Heart right ventricle (tissue), 16 donors: ENCODE measurements around the gene KSR2. TPM values are rescaled to one million over a fixed set of nuclear protein-coding genes. Genes with fewer than 3 reads are reported as not detected.
"Not testable (repeated sequence)": the region's sequence is repeated elsewhere in the genome, so short reads cannot be mapped to it uniquely, and the experiment has no call there.

Experiments
- ATAC-seq, 8 donors: fragments of 200-7000 bp; cut with Tn5 transposase; one replicate each; pipeline ENCODE4 v1.9.1; 2020; ENCODE audit warnings: mild to moderate bottlenecking in 8 of 8, moderate library complexity in 8 of 8, moderate number of reproducible peaks in 1 of 8
- DNase-seq, 2 donors: peaks; one replicate each; pipeline ENCODE4 v3.0.0-alpha.2; 2020
- H3K27ac ChIP-seq, 10 donors: fragments of 200-600 bp; sonication (generic) in 2 of 10; one replicate each; pipeline versions ENCODE4 v1.5.0 to v1.8.0; 2020 to 2022; ENCODE audit warnings: mild to moderate bottlenecking in 3 of 10
- H3K27me3 ChIP-seq, 7 donors: fragments of 200-600 bp; one replicate each; pipeline ENCODE4 v1.8.0; 2021 to 2022; ENCODE audit warnings: mild to moderate bottlenecking in 2 of 7
- H3K36me3 ChIP-seq, 9 donors: fragments of 200-600 bp; sonication (generic) in 1 of 9; one replicate each; pipeline versions ENCODE4 v1.5.0 to v1.8.0; 2020 to 2022; ENCODE audit warnings: mild to moderate bottlenecking in 2 of 9
- H3K4me1 ChIP-seq, 9 donors: fragments of 200-600 bp; sonication (generic) in 1 of 9; one replicate each; pipeline versions ENCODE4 v1.5.0 to v1.8.0; 2020 to 2022; ENCODE audit warnings: mild to moderate bottlenecking in 4 of 9
- H3K4me3 ChIP-seq, 10 donors: fragments of 200-600 bp; sonication (generic) in 2 of 10; one replicate each; pipeline versions ENCODE4 v1.5.0 to v1.8.0; 2020 to 2022; ENCODE audit warnings: mild to moderate bottlenecking in 7 of 10, moderate library complexity in 2 of 10
- H3K9me3 ChIP-seq, 11 donors: fragments of 200-600 bp in 10 of 11; sonication (generic) in 2 of 11; one replicate each; pipeline versions ENCODE4 v1.5.0 to v1.8.0; 2013 to 2022; ENCODE audit warnings: mild to moderate bottlenecking in 2 of 11, control low read depth in 1 of 11, moderate library complexity in 1 of 11
- CTCF ChIP-seq, 9 donors: fragments of 200-600 bp; sonication (generic) in 2 of 9; IDR thresholded peaks; one replicate each; pipeline versions ENCODE4 v1.5.0 to v1.8.0; 2021 to 2022; ENCODE audit warnings: antibody characterized with exemption in 9 of 9, mild to moderate bottlenecking in 5 of 9, moderate library complexity in 1 of 9
- WGBS, 2 donors: extraction: QIAGEN DNeasy Blood & Tissue Kit; methylation state at CpG; one replicate each; pipeline ENCODE4 v1.1.7; 2013; ENCODE audit warnings: inconsistent platforms in 1 of 2; 5-methylcytosine and 5-hydroxymethylcytosine counted together
- intact Hi-C, 10 donors: fragments of 100-400 bp; cut with DNase I; formaldehyde crosslinking; loops; one replicate each; pipeline versions ENCODE4 v1.11.1 to v1.14.2; 2022
- polyA plus RNA-seq, 2 donors: library from polyadenylated mRNA; stranded (reverse); fragments of 200-250 nt; gene quantifications; one replicate each; pipeline ENCODE4 v1.2.3, GENCODE V29; 2013
- total RNA-seq, 10 donors: library from RNA; stranded (reverse); fragmentation: NEBNext Ultra II Directional in 3 of 10; extraction: Animal tissue kit (Norgen Biotek cat#: 25700) in 3 of 10; gene quantifications; one replicate each; pipeline versions ENCODE4 v1.2.1 to v1.2.4, GENCODE V29; 2021 to 2023
- donor health status: Arrhythmogenic right ventricular cardiomyopathy.
- donor health status: ischemic (EF 13 %, LVEDD 7.1; RV severe dilation, severe dysfunction).
- donor health status: healthy with polysubstance abuse.
- donor health status: DM: no; HTN: yes; CAD: no.
- donor health status: DM: no; HTN: no; CAD: no.
- donor health status: ischemic (EF 25% LVEDD 6.9; RV normal size, moderate dysfunction).
- donor health status: ischemic (EF 25% LVEDD 5.7; RV mildly dilated, moderate dysfunction).
- donor health status: healthy.
- donor health status: DM: yes; HTN: yes; CAD: no.
- donor health status: Ischemic cardiomyopathy.
- donor health status: ischemic (EF 35%, LVEDD 5.7; RV mildly dilated, moderate dysfunction).
- donor health status: nonischemic (EF 11% LVEDD 7.7; RV severe dilation, severe dysfunction).
- donor health status: DM: yes; HTN: yes; CAD: no.
- donor health status: PGD.
- donor health status: ischemic (EF 29% LVEDD 5.4; RV normal size, mild dysfunction).
- donor health status: nonischemic (EF 23%, LVEDD 6.1; RV moderate dilation, normal function).

Gene KSR2
- total and polyA plus RNA-seq, 12 donors = 0.02 TPM; not detected in 9

- Histone ChIP-seq H3K36me3 (no peaks in the 10 kb centered on the region), H3K4me1 (no peaks in the 10 kb centered on the region), H3K4me3 (no peak overlapping the region), H3K27me3 (peaks cover 0 to 37% (median 21%) of the 10 kb centered on the region in 7 donors), H3K9me3 (no peaks in the 10 kb centered on the region), H3K27ac (no peak overlapping the region)
- intact Hi-C loops = no loop called here
- ATAC-seq = no peak
- no peak for DNase-seq
- no peak for TF ChIP-seq CTCF (IDR thresholded peaks at IDR 0.05)
- 61 to 64% methylated on average over 4 of the region's 4 CpGs for WGBS, 2 donors
These were observed 324.8 kb downstream of the KSR2 start for GRCh38 chr12:117643971-117644370.

DNA sequence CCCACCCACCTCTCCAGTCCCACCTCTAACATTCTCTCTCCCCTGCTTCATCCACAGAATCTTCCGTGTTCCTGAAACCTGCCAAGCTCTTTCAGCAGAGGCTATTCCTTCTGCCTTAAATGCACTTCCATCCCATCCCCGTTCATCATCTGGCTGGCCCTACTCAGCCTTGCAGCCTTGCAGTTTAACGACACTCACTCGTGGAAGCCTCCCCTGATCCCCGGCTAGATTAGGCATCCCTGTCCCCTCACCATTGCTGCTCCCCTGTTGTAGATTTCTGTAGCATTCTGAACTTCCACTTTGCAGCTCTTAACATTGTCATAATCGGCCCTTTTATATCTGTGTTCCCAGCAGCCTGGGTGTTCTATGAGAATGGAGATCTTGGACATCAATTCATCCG lies 326.9 kb downstream of the KSR2 start:
- no peaks in the 10 kb centered on the region for H3K4me1 ChIP-seq
- 67 to 72% methylated on average over 7 of the region's 7 CpGs for WGBS, 2 donors
- peaks cover 0 to 13% (median 5%) of the 10 kb centered on the region in 11 donors for H3K9me3 ChIP-seq
- TF ChIP-seq CTCF (IDR thresholded peaks at IDR 0.05) = no peak
- no peak overlapping the region for H3K4me3 ChIP-seq
- no peaks in the 10 kb centered on the region for H3K36me3 ChIP-seq
- H3K27me3 ChIP-seq = peaks cover 0 to 37% (median 21%) of the 10 kb centered on the region in 7 donors
- ATAC-seq (no peak), DNase-seq (no peak)
- intact Hi-C loops = no loop called here
- H3K27ac ChIP-seq = no peak overlapping the region

GRCh38 chr12:117640511-117640910 lies 328.3 kb downstream of the KSR2 start:
- no peak overlapping the region for H3K4me3 ChIP-seq
- H3K9me3 ChIP-seq = peaks cover 0 to 22% (median 5%) of the 10 kb centered on the region in 11 donors
- no peak overlapping the region for H3K27ac ChIP-seq
- DNase-seq = no peak
- H3K27me3 ChIP-seq = peaks cover 0 to 36% (median 12%) of the 10 kb centered on the region in 7 donors
- H3K4me1 ChIP-seq = no peaks in the 10 kb centered on the region
- H3K36me3 ChIP-seq = no peaks in the 10 kb centered on the region
- ATAC-seq = no peak
- TF ChIP-seq CTCF (IDR thresholded peaks at IDR 0.05) = no peak
- WGBS, 2 donors = 73 to 76% methylated on average over 6 of the region's 6 CpGs
- intact Hi-C loops = no loop called here

DNA sequence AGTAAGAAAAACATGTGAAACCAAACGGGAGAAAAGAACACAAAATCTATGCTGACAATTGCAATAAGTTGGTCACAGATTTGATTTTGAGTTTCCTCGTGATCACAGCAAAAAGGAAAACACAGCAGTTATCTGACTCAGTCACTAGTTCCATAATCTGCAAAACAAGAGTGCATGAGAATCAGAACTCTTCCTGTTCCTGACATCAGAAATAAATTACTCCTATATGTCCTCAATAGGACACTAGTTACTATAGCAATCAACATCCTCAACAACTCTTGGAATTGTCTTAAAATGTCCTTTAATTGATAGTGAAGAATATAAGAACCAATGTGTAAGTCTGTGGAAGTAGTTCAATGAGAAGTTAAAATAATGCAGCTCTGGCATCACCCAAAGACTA lies 339.3 kb downstream of the KSR2 start:
- no peak for ATAC-seq
- no peaks in the 10 kb centered on the region for H3K9me3 ChIP-seq
- DNase-seq = no peak

GRCh38 chr12:117628711-117629110 lies 340.1 kb downstream of the KSR2 start:
- H3K36me3 ChIP-seq, intact Hi-C loops: not testable (repeated sequence)

More for the DNA sequence above, 339.3 kb downstream of the KSR2 start:
- Histone ChIP-seq H3K27me3 (peaks cover 0 to 19% (median 9%) of the 10 kb centered on the region in 7 donors), H3K27ac (no peak overlapping the region), H3K4me1 (no peaks in the 10 kb centered on the region), H3K4me3 (no peak overlapping the region), H3K36me3 (no peaks in the 10 kb centered on the region)
- WGBS, 2 donors = 59 to 60% methylated on average over 2 of the region's 2 CpGs
- intact Hi-C loops = no loop called here
- no peak for TF ChIP-seq CTCF (IDR thresholded peaks at IDR 0.05)

More at GRCh38 chr12:117628711-117629110, 340.1 kb downstream of the KSR2 start:
- 71 to 79% methylated on average over 7 of the region's 7 CpGs for WGBS, 2 donors
- DNase-seq, H3K4me3 ChIP-seq, ATAC-seq, H3K27ac ChIP-seq, H3K4me1 ChIP-seq, H3K9me3 ChIP-seq: not testable (repeated sequence)
- H3K27me3 ChIP-seq = peaks cover 0 to 14% (median 9%) of the 10 kb centered on the region in 7 donors
